Right forelimb (tissue), 1 donor: ENCODE measurements around the gene DGAT2L6.
"Not testable (repeated sequence)": the region's sequence is repeated elsewhere in the genome, so short reads cannot be mapped to it uniquely, and the experiment has no call there.

ENCODE experiments used
- DNase-seq: peaks from one replicate; pipeline ENCODE4 v3.0.0-alpha.2; 2018

Gene DGAT2L6

GRCh38 chrX:70201732-70202131, 24.4 kb downstream of the DGAT2L6 start:
- no peak for DNase-seq

DNA sequence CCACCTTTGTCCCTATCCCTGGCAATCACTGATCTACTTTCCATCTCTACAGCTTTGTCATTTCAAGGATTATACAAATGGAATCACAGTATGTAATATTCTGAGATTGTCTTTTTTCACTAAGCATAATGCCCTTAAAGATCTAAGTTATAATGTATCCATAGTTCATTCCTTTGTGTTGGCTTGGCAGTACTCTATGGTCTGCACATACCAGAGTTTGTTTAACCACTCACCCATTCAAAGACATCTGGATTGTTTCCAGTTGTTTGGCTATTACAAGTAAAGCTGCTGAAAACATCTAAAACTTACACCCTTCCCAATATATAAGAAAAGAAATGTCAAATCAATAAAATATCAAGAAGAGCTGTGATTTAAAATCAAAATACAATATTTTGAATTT, 31.2 kb downstream of the DGAT2L6 start:
- no peak for DNase-seq

GRCh38 chrX:70209570-70209969, 32.3 kb downstream of the DGAT2L6 start:
- not testable (repeated sequence) for DNase-seq

GRCh38 chrX:70219938-70220764, 42.9 kb downstream of the DGAT2L6 start:
- no peak for DNase-seq

- DNase-seq: no peak
Measured at GRCh38 chrX:70226048-70226447, 48.8 kb downstream of the DGAT2L6 start.

- no peak for DNase-seq
Measured at GRCh38 chrX:70226687-70227086, 49.4 kb downstream of the DGAT2L6 start.

- no peak for DNase-seq
Measured at GRCh38 chrX:70231666-70232065, 54.4 kb downstream of the DGAT2L6 start.

DNA sequence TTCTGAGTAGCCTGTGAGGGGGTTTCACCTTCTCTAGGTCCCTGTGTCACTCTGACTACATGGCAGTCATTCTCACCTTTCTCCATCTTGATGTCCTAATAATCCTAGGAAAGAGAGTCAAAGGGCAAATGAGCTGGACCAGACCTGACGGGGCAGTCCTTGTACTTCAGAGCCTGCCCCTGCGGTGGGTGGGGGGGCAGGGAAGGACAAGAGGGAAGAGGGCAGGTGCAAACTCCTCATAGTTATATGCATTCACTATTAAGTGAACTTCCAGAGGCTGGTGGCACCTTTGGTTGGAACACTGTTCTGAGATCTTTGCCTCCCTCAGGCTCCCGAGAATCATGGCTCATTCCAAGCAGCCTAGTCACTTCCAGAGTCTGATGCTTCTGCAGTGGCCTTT, 57.1 kb downstream of the DGAT2L6 start, which contains the start of gene AWAT1:
Gene AWAT1 (plus strand): TSS at position 301 of the 400 bp plus-strand sequence. CDS start 41 bp downstream, at position 342.
- no peak for DNase-seq

DNA sequence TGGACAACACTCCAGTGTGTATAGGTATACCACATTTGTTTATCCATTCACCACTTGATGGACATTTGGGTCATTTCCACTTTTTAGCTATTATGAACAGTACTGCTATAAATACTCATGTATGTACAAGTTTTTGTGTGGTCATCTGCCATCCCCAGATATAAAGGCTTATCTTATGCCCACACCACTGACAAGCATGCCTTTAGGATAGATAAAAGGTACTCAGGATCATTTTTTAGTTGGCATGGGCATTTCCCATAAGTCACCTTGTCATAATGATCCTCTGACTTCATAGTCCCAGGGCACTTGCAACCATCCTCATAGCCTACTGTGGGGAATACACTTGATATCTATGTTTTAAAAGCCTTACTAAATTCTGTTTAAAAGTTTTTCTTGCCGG, 63.5 kb downstream of the DGAT2L6 start:
- DNase-seq: no peak

- DNase-seq: no peak
Measured at GRCh38 chrX:70241501-70241900, 64.2 kb downstream of the DGAT2L6 start.

DNA sequence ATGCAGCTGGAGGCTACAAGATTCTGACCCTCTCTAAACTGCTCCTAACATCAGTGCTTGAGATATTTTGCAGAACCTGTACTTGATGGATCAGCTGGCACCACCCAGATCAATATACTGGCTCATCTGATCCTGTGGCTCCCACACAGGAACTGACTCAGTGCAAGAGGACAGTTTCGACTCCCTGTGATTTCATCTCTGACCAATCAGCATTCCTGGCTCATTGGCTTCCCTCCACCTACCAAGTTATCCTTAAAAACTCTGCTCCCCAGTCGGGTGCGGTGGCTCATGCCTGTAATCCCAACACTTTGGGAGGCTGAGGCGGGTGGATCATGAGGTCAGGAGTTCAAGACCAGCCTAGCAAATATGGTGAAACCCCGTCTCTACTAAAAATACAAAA, 66.3 kb downstream of the DGAT2L6 start:
- DNase-seq: not testable (repeated sequence)

DNA sequence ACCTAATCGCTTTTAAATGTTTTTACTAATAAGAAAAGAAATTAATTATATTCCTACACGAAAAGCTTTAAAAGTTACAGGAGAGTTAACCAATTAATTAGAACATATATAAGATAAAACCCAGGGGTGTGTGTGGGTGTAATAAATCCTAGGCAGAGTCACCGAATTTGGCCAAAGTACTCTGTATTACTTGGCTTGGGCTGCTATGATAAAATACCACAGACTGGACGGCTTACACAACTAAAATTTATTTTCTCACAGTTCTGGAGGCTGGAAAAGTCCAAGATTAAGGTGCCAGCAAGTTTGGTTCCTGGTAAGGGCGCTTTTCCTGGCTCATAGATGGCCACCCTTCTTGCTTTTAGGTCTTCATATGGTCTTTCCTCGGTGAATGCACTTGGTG, 67.6 kb downstream of the DGAT2L6 start:
- DNase-seq: no peak

GRCh38 chrX:70247252-70247651, 70.0 kb downstream of the DGAT2L6 start:
- DNase-seq: no peak

- no peak for DNase-seq
Measured at GRCh38 chrX:70252491-70252890, 75.2 kb downstream of the DGAT2L6 start.

DNA sequence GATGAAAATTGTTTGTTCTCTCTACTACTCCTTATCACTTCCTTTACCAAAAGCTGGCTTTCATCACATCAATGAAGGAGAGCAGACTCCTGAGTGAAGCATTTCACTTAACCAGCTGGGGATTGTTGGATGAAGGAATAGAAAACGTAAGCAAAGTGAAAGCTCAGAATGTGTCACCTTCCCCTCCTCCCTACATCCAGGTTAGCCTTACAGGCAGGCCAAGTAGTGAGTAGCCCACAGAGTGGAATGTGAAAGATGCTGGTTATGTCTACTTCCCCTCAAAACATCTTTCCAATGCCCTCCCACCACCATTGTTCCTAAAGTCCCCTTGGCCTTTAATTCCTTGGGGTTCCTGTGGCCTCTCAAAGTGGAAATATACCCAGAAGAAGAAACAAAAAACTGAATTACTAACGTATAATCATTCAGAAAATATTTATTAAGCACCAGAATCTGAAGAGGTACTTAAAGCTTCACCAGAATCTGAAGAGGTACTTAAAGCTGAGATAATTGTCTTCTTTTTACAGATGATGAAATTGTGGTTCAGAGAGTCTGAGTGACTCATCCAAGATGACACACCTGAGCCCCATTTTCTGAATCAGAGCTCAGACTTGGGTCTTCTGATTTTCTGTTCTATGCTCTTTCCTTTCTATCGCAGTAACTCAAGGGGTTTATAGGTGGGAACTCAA, 76.2 kb downstream of the DGAT2L6 start:
- DNase-seq: no peak

DNA sequence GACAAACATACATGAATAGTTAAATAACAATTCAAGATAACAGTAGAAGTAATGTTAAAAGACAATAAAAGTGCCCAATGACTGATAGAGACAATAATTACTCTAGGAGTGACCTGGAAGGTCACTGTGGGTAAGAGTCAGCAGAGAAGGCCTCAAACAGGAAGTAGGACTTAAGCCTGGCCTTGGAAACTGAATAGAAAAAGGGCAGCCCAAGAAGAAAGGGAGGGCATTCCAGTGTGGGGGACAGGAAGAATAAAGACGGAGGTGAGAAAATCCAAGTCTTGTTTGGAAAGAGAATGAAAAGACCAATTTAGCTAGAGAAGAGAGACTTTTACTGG, 76.7 kb downstream of the DGAT2L6 start:
- no peak for DNase-seq

GRCh38 chrX:70254909-70255308, 77.6 kb downstream of the DGAT2L6 start:
- DNase-seq: no peak
